Cardiac fibroblast (primary cell): Measurements from ENCODE around the gene EPHB4.

ENCODE experiments used
- DNase-seq, 2 donors: peaks; one replicate each; pipeline versions ENCODE4 v3.0.0 to v3.0.0-alpha.2; 2010; ENCODE audit warnings: low read depth in 2 of 2
- H3K4me3 ChIP-seq, 2 donors: replicated peaks in 1 of 2; 1 replicate in 1 of 2; 2 replicates in 1 of 2; pipeline ENCODE4 v1.5.1; 2011; ENCODE audit warnings: low read depth in 2 of 2, low read length in 2 of 2, mild to moderate bottlenecking in 2 of 2, moderate library complexity in 1 of 2
- CTCF ChIP-seq: IDR thresholded peaks from one replicate; pipeline ENCODE4 v1.5.1; 2011; ENCODE audit warnings: low read depth, mild to moderate bottlenecking, low read length, inconsistent platforms

The EPHB4 gene

GRCh38 chr7:100806276-100806675 lies 21.0 kb downstream of the EPHB4 start:
- DNase-seq: no peak
- H3K4me3 ChIP-seq: no peak overlapping the region
- TF ChIP-seq CTCF: no peak

- no peak for TF ChIP-seq CTCF
- H3K4me3 ChIP-seq: no peak overlapping the region
- no peak for DNase-seq
These were observed 22.5 kb downstream of the EPHB4 start for GRCh38 chr7:100804681-100805431.

- DNase-seq: peak; percentile 88 to 94
- no peak overlapping the region for H3K4me3 ChIP-seq
These were observed 23.7 kb downstream of the EPHB4 start for GRCh38 chr7:100803398-100804161.

GRCh38 chr7:100802951-100803350 lies 24.4 kb downstream of the EPHB4 start:
- no peak for DNase-seq
- no peak for TF ChIP-seq CTCF
- H3K4me3 ChIP-seq: no peak overlapping the region

More at GRCh38 chr7:100803398-100804161, 23.7 kb downstream of the EPHB4 start:
- no peak for TF ChIP-seq CTCF

GRCh38 chr7:100801833-100802568 lies 25.3 kb downstream of the EPHB4 start:
- no peak for TF ChIP-seq CTCF
- H3K4me3 ChIP-seq: no peak overlapping the region
- peak; percentile 61 to 82 for DNase-seq

GRCh38 chr7:100799037-100799896 lies 28.1 kb downstream of the EPHB4 start:
- no peak overlapping the region for H3K4me3 ChIP-seq
- peak; percentile 79 to 81 for DNase-seq

More at GRCh38 chr7:100799037-100799896, 28.1 kb downstream of the EPHB4 start:
- peak; percentile 83 for TF ChIP-seq CTCF
